NCI-H82 (cell line): ENCODE data around the gene FHOD1.

Experiments
- DNase-seq: peaks from one replicate; lab custom pipeline; 2025; lab: John Stamatoyannopoulos, UW

The FHOD1 gene

GRCh38 chr16:67249178-67250044 lies 2.1 kb upstream of the FHOD1 start:
- DNase-seq, result no peak

- peak; percentile 52 for DNase-seq
These were observed 1.3 kb upstream of the FHOD1 start, which contains the start of gene SLC9A5 for GRCh38 chr16:67248401-67249177. Gene SLC9A5, plus strand, starts transcription at chr16:67248979. Its CDS starts 36 bp downstream, at chr16:67249015.

GRCh38 chr16:67248073-67248400 lies 756 bp upstream of the FHOD1 start:
- DNase-seq, result peak; percentile 41

GRCh38 chr16:67246756-67247191 lies 507 bp downstream of the FHOD1 start:
- peak; percentile 48 for DNase-seq

- peak; percentile 89 for DNase-seq
These were observed 1.1 kb downstream of the FHOD1 start for GRCh38 chr16:67246081-67246755.

GRCh38 chr16:67245674-67246080 lies 1.6 kb downstream of the FHOD1 start:
- no peak for DNase-seq

- DNase-seq, result peak; percentile 82
These were observed 2.1 kb downstream of the FHOD1 start for GRCh38 chr16:67245186-67245585.

GRCh38 chr16:67244387-67245185 lies 2.7 kb downstream of the FHOD1 start:
- peak; percentile 32 for DNase-seq

- peak; percentile 14 for DNase-seq
These were observed 3.8 kb downstream of the FHOD1 start for GRCh38 chr16:67243481-67243880.

- no peak for DNase-seq
These were observed 5.0 kb downstream of the FHOD1 start for GRCh38 chr16:67242138-67242730.

- DNase-seq, result no peak
These were observed 6.0 kb downstream of the FHOD1 start for GRCh38 chr16:67241008-67241900.

- DNase-seq, result no peak
These were observed 6.8 kb downstream of the FHOD1 start for GRCh38 chr16:67240506-67240905.

GRCh38 chr16:67238806-67239470 lies 8.3 kb downstream of the FHOD1 start:
- DNase-seq, result no peak

- DNase-seq, result no peak
These were observed 9.1 kb downstream of the FHOD1 start for GRCh38 chr16:67238278-67238575.

- no peak for DNase-seq
These were observed 9.6 kb downstream of the FHOD1 start for GRCh38 chr16:67237396-67238277.

- peak; percentile 77 for DNase-seq
These were observed 10.5 kb downstream of the FHOD1 start for GRCh38 chr16:67236563-67237395.

- DNase-seq, result no peak
These were observed 11.3 kb downstream of the FHOD1 start for GRCh38 chr16:67235816-67236562.
